Vagina (tissue), 2 donors: ENCODE results near the gene CFAP20. TPM values are rescaled to one million over a fixed set of nuclear protein-coding genes. Genes with fewer than 3 reads are reported as not detected.

Experiments
- DNase-seq, 2 donors: peaks; one replicate each; pipeline ENCODE4 v3.0.0-alpha.2; 2017; ENCODE audit errors: extremely low spot score in 2 of 2
- H3K27ac ChIP-seq: fragments of 200-600 bp; sonication (generic); one replicate; pipeline ENCODE4 v1.5.1; 2019
- H3K27me3 ChIP-seq: fragments of 200-600 bp; sonication (generic); one replicate; pipeline ENCODE4 v1.5.1; 2019
- H3K36me3 ChIP-seq, 2 donors: fragments of 200-600 bp; sonication (generic); one replicate each; pipeline ENCODE4 v1.5.1; 2017 to 2019
- H3K4me1 ChIP-seq: fragments of 200-600 bp; sonication (generic); one replicate; pipeline ENCODE4 v1.5.1; 2019
- H3K4me3 ChIP-seq, 2 donors: fragments of 200-600 bp; sonication (generic); 1 replicate in 1 of 2; 2 replicates in 1 of 2; pipeline ENCODE4 v1.5.1; 2016 to 2019
- H3K9me3 ChIP-seq: fragments of 200-600 bp; sonication (generic); one replicate; pipeline ENCODE4 v1.5.1; 2019
- CTCF ChIP-seq, 3 experiments: fragments of 450-650 bp in 2 of 3; fragments of 200-600 bp in 1 of 3; sonication (generic) in 1 of 3; IDR thresholded peaks; one replicate each; pipeline ENCODE4 v1.5.1; 2017 to 2019; ENCODE audit warnings: antibody characterized with exemption in 3 of 3, mild to moderate bottlenecking in 2 of 3, moderate library complexity in 2 of 3
- POLR2A ChIP-seq, 2 donors: fragments of 450-650 bp; IDR thresholded peaks; one replicate each; pipeline ENCODE4 v1.6.1; 2017; ENCODE audit warnings: antibody characterized with exemption in 2 of 2, mild to moderate bottlenecking in 2 of 2, moderate library complexity in 2 of 2
- POLR2AphosphoS5 ChIP-seq, 2 donors: sonication (generic); formaldehyde crosslinking; IDR thresholded peaks; one replicate each; pipeline ENCODE4 v1.9.0; 2017; ENCODE audit warnings: antibody characterized with exemption in 2 of 2, mild to moderate bottlenecking in 2 of 2, low read depth in 1 of 2; ENCODE audit not compliant: insufficient read depth in 1 of 2
- intact Hi-C: fragments of 100-400 bp; cut with DNase I; formaldehyde crosslinking; loops from one replicate; pipeline ENCODE4 v1.15.1; 2023
- total RNA-seq: library from RNA; depleted of rRNA; stranded (reverse); fragments of >200 nt; gene quantifications from one replicate; pipeline ENCODE4 v1.2.3, GENCODE V29; 2016

The CFAP20 gene
- total RNA-seq, 1 donor from 2014 or later, result 72.7 TPM

GRCh38 chr16:58088091-58088490 lies 41.1 kb downstream of the CFAP20 start:
- Histone ChIP-seq H3K4me3 (no peak overlapping the region), H3K27me3 (no peaks in the 10 kb centered on the region), H3K27ac (no peak overlapping the region), H3K4me1 (no peaks in the 10 kb centered on the region), H3K36me3 (no peaks in the 10 kb centered on the region), H3K9me3 (no peaks in the 10 kb centered on the region)
- DNase-seq, result no peak
- intact Hi-C loops, result no loop called here
- no peak for TF ChIP-seq CTCF (IDR thresholded peaks at IDR 0.05)
- TF ChIP-seq POLR2AphosphoS5 (IDR thresholded peaks at IDR 0.05; ENCODE audit: insufficient read depth in 1 of 2, low read depth in 1 of 2), result no peak
- TF ChIP-seq POLR2A (IDR thresholded peaks at IDR 0.05), result no peak

GRCh38 chr16:58087209-58087913 lies 41.8 kb downstream of the CFAP20 start:
- Histone ChIP-seq H3K9me3 (no peaks in the 10 kb centered on the region), H3K36me3 (no peaks in the 10 kb centered on the region), H3K4me1 (no peaks in the 10 kb centered on the region), H3K27me3 (no peaks in the 10 kb centered on the region), H3K4me3 (no peak overlapping the region), H3K27ac (no peak overlapping the region)
- DNase-seq, result no peak
- intact Hi-C loops, result loop anchor here (2.0 kb wide), 1 partner anchor 17 kb away; no protein-coding TSS in a partner anchor
- no peak for TF ChIP-seq POLR2AphosphoS5 (IDR thresholded peaks at IDR 0.05; ENCODE audit: insufficient read depth in 1 of 2, low read depth in 1 of 2)
- TF ChIP-seq POLR2A (IDR thresholded peaks at IDR 0.05), result no peak
- no peak for TF ChIP-seq CTCF (IDR thresholded peaks at IDR 0.05)

GRCh38 chr16:58086381-58087208 lies 42.6 kb downstream of the CFAP20 start:
- Histone ChIP-seq H3K27me3 (no peaks in the 10 kb centered on the region), H3K36me3 (no peaks in the 10 kb centered on the region), H3K4me1 (no peaks in the 10 kb centered on the region), H3K27ac (no peak overlapping the region), H3K9me3 (no peaks in the 10 kb centered on the region), H3K4me3 (no peak overlapping the region)
- no peak for DNase-seq
- intact Hi-C loops, result loop anchor here (2.0 kb wide), 1 partner anchor 16 kb away; no protein-coding TSS in a partner anchor
- TF ChIP-seq POLR2A (IDR thresholded peaks at IDR 0.05), result no peak
- TF ChIP-seq CTCF (IDR thresholded peaks at IDR 0.05), result no peak
- TF ChIP-seq POLR2AphosphoS5 (IDR thresholded peaks at IDR 0.05; ENCODE audit: insufficient read depth in 1 of 2, low read depth in 1 of 2), result no peak

GRCh38 chr16:58085584-58086251 lies 43.5 kb downstream of the CFAP20 start:
- intact Hi-C loops, result loop anchor here (2.0 kb wide), 1 partner anchor 15 kb away; no protein-coding TSS in a partner anchor
- Histone ChIP-seq H3K36me3 (no peaks in the 10 kb centered on the region), H3K4me3 (no peak overlapping the region), H3K27ac (no peak overlapping the region), H3K4me1 (no peaks in the 10 kb centered on the region), H3K9me3 (no peaks in the 10 kb centered on the region), H3K27me3 (no peaks in the 10 kb centered on the region)
- no peak for TF ChIP-seq POLR2A (IDR thresholded peaks at IDR 0.05)
- no peak for TF ChIP-seq POLR2AphosphoS5 (IDR thresholded peaks at IDR 0.05; ENCODE audit: insufficient read depth in 1 of 2, low read depth in 1 of 2)
- no peak for TF ChIP-seq CTCF (IDR thresholded peaks at IDR 0.05)
- no peak for DNase-seq
